ENCODE results near the gene CFB.

- TF ChIP-seq, protein P1, sequence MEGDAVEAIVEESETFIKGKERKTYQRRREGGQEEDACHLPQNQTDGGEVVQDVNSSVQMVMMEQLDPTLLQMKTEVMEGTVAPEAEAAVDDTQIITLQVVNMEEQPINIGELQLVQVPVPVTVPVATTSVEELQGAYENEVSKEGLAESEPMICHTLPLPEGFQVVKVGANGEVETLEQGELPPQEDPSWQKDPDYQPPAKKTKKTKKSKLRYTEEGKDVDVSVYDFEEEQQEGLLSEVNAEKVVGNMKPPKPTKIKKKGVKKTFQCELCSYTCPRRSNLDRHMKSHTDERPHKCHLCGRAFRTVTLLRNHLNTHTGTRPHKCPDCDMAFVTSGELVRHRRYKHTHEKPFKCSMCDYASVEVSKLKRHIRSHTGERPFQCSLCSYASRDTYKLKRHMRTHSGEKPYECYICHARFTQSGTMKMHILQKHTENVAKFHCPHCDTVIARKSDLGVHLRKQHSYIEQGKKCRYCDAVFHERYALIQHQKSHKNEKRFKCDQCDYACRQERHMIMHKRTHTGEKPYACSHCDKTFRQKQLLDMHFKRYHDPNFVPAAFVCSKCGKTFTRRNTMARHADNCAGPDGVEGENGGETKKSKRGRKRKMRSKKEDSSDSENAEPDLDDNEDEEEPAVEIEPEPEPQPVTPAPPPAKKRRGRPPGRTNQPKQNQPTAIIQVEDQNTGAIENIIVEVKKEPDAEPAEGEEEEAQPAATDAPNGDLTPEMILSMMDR (IDR thresholded peaks at IDR 0.05), result no peak
- TF ChIP-seq POLR2A (IDR thresholded peaks at IDR 0.05) (no peak), POLR2AphosphoS5 (IDR thresholded peaks at IDR 0.05) (no peak)
These were observed 32.9 kb downstream of the CFB start for GRCh38 chr6:31978831-31979230.
